Measurements from ENCODE around the gene DOK4.
A peak's percentile ranks its signal among the peaks of the same experiment; 100 is the strongest.

DOK4 gene

DNA sequence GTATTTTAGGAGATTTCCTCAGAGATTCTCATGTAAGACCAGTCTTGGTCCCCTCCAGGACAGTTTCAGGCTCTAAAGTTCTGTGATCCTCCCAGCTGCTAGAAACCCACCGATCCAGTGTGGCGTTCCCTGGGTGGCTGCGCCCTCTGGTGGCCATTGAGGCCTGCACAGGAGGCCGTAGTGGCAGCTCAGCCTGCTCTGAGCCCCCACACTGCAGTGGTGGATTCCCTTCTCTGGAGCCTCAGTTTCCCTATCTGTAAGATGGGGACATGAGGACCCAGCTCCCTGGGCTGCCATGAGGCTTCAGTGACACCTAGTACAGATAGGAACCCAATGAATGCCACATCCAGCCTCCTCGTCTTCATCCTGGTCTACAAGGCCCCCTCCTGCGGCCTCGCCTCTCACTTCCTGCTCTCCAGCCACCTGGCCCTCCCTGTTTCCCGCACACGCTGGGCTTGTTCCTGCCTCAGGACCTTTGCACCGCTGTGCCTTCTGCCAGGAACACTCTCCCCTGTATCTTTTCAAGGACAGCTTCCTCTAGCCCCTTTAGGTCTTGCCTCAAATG lies 33.6 kb upstream of the DOK4 start:
- peak; percentile 64 for DNase-seq (ENCODE audit: low spot score)

DNA sequence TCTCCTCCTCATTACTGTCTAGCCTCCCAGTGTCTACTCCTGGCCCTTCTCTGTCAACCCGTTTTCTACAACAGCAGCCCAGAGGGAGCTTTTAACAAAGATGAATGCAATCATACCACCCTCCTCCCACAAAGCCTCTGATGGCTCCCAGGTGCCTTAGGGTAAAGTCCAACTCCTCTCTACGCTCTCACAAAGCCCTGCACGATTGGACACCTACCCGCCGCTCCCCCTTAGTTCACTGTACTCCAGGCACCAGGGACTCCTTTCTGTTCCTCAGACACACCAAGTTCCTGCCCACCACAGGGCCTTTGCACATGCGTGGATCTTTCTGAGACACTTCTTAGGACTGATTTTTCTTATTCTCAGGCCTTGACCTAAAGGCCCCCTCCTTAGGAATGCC lies 32.6 kb upstream of the DOK4 start:
- no peak for DNase-seq (ENCODE audit: low spot score)

DNA sequence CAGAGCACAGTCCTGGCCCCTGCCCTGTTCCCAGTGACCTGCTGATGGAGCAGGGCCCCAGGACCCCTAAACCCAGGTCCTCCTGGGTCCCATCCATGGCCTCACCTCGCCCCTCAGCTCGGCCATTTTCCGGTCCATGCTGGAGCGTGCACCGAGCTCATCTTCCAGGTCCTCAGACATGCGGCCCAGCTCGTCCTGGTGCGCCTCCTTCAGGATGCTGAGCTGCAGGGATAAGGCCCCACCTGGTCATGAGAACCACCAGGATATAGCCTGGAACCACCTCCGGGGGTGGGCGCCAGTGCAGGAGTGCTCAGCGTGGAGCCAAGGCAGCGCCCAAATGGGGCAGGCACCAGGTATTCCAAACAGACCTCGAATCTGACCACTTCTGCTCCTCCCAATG lies 32.2 kb upstream of the DOK4 start:
- DNase-seq (ENCODE audit: low spot score) = no peak

DNA sequence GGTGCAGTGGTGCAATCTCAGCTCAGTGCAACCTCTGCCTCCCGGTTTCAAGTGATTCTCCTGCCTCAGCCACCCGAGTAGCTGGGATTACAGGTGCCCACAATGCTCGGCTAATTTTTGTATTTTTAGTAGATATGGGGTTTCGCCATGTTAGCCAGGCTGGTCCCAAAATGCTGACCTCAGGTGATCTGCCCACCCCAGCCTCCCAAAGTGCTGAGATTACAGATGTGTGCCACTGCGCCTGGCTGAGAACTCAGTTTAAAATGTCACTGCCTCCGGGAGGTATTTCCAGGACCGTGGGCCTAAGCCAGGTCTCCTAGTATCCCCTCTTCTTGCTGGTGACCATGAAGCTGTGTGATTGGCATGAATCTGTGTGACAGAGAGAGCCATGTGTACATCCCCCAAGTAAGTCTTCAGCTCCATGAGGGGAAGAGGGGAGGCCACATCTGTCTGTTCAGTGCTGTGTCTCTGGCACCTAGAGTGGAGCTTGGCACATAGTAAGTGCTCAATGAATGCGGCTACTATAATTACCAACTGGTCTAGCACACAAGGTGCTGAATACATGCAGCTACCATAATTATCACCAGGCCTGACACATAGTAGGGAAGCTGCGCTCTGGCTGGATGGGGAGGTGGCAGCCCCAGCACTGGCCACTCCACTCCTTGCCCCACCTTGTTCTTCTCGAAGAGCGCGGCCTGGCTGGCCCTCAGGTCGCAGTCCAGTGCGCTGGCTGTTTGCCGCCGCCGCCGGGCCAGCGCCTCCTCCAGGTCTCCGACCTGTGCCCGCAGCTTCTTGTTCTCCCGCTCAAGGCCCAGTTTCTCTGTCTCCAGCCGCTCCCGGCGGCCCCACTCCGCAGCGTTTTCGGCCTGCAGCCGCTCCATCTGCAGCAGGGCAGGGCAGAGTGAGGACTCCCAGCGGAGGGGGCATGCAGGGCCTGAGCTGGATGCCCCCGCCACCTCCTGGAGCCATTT lies 31.4 kb upstream of the DOK4 start:
- no peak for DNase-seq (ENCODE audit: low spot score)

DNA sequence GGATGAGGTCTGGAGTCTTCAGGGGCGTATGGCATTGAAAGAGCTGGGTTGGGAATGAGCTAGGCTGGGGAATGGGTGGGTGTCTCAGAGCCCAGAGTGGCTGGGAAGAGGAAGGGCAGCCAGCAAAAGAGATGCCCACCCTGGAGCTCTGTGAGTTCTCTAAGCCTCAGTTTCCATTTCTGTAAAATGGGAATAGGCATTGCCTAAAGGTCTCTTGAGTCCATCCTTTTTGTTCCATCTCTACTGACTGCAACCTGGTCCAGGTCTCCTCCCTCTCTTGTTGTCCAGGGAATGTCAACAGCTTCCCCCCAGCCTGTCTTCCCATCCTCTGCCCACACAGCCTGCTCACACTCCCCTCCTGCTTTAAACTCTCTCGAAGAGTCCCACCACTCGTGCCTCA lies 30.5 kb upstream of the DOK4 start:
- no peak for DNase-seq (ENCODE audit: low spot score)

DNA sequence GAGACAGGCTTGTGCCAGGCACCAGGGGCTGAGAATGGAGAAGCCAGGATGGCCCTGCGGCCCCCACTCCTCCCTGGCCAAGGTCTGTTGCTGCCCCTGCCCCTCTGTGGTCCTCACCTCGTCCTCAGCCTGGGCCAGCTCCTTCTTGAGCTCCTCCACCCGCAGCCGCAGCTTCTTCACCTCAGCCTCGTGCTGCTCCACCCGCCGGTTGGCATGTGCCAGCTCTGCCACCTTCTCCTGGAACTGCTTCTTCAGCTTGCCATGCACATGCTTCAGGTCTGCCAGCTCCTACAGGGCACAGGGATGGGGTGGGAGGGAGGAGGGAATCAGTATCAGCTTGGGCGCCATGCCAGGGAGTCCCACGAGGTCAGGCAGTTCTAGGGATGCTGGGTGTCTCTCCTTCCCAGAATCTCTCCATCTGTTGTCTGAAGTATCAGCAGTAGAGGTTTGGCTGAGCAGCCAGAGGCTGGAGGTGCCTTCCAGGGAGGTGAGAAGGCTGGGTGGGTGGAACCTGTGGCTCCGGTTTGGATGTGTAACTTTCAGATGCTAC lies 30.0 kb upstream of the DOK4 start:
- no peak for DNase-seq (ENCODE audit: low spot score)

DNA sequence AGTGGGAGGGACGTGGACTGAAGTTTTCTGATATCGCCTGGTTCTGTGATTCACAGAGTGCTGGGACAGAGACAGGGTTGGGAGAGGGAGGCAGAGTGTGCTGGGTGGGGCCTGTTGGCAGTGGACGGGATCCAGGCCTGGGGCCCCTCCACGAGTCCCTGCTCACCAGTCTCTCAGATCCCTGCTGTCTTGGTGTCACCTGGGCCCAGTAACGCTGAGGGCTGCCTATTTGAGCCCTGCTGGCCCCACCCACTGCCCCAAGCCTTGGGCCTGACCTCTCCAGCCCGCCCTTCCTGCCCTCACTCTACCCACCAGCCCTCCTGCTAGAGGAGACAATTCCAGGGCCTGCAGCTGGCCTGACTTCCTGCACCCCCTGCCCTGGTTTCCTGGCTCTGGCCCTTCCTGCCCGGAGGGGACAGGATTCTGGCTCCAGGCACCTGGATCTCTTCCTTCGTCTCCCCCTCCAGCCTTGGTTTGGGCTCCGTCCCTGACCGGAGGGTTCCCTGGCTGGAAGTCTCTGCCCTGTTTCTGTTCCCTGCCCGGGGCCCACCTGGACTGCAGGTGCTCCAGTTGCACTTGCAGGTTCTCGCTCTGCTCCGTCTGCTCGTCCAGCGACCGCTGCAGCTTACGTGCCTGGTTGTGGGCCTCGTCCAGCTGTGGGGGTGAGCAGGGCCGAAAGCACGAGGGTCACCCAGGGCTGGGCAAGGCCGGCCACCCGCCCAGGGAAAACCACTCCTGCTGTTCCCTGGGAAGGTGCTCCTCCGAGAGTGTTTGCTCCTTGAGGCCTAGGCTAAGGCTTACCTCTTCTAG lies 28.7 kb upstream of the DOK4 start:
- peak; percentile 58 for DNase-seq (ENCODE audit: low spot score)

DNA sequence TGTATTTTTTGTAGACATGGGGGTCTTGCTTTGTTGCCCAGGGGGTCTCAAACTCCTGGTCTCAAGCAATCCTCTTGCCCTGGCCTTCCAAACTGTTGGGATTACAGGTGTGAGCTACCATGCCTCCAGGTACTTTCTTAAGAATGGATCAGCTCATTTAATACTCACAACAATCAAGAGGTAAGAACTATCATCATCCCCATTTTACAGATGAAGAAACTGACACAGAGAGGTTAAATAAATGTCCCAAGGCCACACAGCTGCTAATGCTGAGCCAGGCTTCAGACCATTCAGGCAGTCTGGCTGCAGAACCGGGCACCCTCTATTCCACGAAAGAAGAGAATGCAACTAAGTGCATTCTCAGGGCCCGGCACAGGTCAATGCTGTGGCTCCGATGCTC lies 28.1 kb upstream of the DOK4 start:
- no peak for DNase-seq (ENCODE audit: low spot score)

DNA sequence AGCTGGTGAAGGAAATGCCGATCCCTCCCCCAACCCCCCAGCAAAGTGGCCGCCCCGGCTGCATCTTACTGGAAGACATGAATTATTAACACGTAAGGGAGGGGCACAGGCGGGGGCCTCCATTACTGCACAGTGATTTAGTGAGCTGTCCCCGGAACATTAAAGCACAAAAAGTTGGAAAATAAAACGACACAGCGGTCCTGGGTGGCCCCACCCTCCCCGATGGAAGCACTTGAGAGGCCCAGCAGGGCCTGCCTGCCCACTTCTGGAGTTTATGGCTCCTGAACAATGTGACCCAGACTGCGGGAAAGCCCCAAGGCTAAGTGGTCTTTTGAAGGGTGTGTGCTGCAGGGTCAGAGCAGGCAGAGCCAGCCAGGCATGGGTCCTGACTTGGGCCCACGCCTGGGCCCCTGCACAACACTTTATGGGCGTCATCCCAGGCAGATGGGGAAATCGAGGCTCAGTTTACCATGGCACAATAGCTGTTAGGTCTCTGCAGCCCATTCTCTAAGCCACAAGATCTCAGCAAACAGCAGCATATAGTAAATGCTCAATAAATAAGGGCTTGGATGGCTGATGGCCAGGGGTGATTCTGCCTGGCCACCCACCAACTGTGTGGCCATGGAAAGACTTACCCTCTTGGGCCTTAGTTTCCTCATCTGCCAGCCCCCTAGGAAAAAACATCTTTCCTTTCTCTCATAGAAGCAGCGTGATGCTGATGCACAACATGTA lies 27.2 kb upstream of the DOK4 start:
- DNase-seq (ENCODE audit: low spot score) = no peak

DNA sequence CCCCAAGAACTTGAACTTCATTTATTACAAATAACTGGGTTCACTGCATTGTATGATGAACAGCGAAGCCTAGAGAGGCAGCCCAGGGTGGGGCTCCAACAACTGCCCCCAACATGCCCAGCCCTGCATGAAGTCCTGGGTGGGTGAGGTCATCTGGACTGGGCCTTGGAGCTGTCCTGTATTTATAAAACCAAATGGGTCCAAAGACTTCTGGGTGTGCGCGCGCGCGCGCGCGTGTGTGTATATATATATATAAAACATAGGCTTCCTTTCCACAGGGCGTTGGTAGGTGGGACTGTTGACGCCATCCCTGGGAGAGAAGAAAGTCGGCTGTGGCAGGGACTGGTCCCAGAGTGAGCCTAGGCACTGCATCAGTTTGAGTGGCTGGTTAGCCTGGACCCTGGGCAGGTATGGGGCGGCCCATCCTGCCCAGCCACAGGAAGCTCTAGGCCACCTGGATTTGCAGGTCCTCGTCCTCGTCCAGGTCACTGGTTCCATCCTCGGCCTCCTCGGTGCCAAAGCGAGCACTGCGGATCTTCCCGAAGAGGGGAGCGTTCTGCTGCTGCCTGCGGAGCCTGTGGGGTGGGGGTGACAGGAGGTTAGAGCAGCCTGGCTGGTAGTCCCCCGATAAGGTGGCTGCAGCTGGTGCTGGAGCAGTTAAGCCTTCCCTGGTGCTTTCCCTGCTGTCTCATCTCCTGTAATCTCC lies 26.2 kb upstream of the DOK4 start:
- DNase-seq (ENCODE audit: low spot score) = no peak

DNA sequence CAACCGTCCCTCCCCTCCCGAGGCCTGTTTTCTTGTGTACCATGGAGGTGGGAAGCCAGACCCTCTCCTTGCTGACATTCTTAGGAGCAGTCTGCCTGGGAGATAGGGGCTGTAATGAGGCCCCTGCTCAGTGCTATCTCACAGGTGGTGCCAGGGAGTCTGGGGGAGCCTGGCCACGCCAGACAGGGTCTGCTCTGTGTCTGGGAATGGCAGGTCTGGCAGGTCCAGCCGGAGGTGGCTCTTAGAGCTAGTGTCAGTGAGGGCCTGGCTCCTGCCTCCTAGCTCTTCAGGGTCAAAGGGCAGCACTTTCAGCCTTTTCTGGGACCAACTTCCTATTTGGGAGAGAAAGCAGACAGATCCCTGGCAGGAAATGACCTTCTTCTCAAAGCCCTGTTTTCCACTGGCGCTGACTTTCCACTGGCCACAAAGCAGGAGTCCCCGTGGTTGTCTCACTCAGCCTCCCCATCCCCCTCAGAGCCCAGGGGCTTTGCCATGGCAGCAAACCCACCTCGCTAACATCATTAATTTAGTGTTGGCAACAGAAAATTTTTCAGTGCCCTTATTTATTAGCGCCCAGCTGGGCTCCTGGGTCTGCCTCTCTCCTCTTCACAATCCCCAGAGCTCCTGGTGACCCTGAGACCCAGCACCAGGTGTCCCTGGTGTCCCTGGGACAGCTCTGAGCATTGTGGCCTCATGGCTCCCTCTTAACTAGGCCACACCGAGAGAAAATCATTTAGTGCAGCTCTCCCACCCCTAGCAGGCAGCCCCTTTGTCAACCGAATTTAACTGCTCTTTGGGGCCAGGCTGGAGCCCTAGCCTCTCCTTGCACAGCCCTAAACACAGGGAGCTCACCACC lies 24.0 kb upstream of the DOK4 start:
- DNase-seq (ENCODE audit: low spot score) = no peak

DNA sequence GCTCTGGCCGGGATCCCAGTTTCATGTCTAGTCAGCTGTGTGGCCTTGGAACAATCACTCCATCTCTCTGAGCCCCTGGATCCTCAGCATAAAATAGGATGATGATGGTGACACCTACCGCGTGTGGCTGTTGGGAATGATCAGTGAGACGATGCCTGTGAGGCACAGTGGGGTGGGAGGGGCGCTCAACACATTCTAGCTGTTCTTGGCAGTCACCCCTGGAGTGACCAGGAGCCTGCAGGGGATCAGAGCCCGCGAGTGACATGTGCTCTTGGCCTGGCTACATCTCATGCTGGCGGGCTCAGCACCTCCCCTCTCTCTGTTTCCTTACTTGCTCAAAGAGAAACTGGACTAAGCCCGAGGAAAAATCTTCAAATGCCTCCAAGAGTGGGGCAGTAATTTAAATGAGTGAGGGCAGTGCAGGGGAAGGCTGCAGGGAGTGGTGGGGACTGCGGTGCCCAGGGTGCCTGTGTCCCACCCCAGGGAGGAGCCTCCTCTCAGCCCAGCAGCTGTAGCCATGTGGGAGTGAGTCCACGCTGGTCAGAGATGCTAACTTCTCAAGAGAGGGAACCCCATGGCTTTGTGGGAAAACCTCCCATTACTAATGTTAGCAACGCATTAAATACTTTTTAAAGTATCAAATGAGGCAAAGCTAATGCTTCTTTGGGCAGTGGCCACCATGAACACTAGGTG lies 23.1 kb upstream of the DOK4 start:
- no peak for DNase-seq (ENCODE audit: low spot score)

DNA sequence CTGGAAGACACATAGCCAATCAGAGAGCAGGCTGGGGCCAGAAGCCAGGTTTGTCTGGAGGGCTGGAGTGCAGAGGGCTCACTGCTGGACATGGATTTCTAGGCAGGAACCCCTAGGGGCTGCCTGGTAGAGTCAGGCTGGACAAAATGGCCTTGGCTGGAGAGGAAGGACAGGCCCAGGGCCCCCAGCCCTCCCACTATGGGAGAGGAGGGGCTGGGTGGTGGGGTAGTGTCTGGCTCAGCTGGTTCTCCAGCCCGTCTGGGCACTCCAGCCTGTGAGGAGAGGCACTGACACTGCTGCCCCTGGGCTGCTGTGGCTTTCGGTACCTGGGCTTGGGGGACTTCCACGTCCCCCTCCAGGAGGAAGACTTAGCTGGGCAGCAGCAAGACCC lies 21.7 kb upstream of the DOK4 start:
- no peak for DNase-seq (ENCODE audit: low spot score)

DNA sequence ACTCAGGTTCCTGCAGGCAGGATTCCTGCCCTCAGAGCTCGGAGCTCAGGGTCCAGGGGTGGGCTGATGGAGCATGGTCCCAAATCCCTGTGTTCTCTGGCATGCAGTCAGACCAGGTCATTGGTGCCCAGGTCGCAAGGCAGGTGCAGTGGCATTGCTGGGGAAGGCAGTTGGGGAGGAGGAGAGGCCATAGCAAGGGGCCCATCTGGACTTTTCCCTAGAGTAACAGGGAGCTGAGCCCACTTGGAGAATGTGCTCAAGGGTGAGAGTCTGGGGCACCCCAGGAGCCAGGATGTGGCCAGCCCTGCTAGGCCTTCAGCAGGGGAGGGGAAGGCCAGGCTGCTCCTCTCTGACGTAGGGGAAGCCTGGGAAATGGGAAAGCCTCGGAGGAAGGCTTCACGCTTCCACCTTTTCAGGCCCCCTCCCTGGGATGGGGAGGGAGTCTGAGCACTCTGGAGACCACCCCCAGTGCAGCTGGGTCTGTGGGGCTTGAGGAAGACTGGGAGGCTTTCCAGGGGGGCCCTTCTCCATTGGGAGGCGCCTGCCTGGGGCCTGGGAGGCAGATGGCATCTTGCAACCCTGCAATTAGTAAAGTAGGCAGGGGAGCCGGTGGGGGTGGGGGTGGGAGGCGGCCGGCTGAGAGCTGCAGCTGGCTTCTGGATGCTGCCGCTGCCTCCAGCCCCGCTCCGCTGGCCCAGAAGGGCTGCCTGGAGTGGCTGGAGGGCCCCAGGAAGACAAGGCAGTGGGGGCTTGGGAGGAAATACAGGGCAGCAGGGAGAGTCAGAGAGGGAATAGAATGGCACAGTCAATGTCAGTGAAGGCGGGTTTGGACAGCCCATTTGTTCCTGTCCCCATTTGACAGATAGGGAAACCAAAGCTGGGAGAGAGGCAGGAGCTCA lies 21.1 kb upstream of the DOK4 start:
- no peak for DNase-seq (ENCODE audit: low spot score)

DNA sequence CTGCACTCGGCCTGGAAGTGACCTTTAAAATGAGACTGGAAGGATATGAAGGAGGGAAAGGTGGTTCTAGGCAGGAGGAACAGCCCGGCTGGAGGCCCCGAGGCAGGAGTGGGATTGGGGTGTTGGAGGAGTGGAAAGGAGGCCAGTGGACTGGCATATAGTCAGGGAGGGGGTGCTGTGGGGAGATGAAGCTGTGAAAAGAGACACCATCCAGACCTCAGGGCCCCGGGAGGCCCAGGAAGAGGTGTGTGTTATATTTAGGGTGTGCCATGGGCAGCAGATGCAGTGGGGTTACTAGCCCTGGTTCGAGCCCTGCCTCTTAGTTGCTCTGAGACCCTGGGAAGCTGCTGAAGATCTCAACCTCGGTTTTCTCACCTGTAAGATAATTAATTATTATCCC lies 18.9 kb upstream of the DOK4 start:
- no peak for DNase-seq (ENCODE audit: low spot score)

DNA sequence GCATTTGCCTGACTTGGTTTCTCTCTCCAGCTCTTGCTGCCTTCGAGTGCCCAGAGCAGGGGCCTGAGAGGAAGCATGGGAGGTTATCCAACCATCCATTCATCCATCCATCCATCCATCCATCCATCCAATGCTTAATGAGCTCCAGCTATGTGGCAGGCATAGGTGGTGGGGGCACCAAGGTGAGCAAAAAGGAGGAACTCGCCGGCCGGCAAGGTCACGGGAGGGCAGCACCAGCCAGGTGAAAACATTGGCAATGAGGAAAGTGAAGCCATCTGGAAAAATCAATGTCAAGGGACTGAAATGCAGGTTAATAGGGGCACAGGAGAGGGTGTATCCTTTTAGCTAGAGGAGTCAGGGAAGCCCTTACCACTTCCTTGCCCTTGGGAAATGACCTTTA lies 18.2 kb upstream of the DOK4 start:
- no peak for DNase-seq (ENCODE audit: low spot score)

DNA sequence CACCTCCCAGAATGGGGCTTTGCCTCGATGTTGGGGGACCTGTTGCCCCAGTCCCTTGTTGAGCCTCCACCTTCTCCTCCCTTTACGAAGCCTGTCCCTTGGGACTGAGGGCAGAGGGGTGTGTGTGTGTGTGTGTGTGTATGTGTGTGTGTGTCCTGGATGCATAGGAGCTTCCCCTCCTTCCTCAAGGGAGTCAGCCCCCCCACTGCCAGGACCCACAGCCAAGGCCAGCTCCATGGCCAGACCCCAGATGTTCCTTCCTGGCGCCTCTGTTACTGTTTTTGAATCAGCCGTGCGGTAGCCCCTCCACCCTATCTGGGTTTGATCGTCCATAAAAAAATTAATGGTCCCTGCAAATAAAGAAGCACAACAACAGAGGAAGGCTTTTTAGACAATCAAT lies 17.7 kb upstream of the DOK4 start:
- no peak for DNase-seq (ENCODE audit: low spot score)

DNA sequence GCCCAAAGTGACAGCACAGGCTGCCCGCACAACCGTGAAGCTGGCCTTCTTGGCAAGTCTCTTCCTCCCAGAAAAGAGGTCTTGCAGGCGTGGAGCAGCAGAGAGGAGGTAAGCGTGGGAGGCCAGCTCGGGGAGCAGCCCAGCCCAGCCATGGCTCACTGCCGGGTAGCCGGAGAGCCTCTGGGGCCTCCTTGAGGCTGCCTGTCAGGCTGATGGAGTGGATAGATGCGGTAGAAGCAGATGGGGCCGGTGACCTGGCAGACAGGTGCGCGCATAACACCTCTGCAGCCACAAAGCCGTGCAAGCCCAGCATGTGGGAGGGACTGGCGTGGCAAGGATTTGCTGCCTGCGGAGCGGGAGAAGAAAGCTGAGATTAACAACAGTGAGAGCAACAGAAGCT lies 17.1 kb upstream of the DOK4 start:
- no peak for DNase-seq (ENCODE audit: low spot score)

All from kidney capillary endothelial cell (primary cell).